NCI-H1930 (cell line): ENCODE data around the gene TTLL11.

ENCODE experiments used
- DNase-seq, 2 experiments: peaks; one replicate each; lab custom pipeline; 2025; lab: John Stamatoyannopoulos, UW

TTLL11 gene

GRCh38 chr9:121878271-121878822 lies 214.8 kb downstream of the TTLL11 start:
- DNase-seq = no peak

DNA sequence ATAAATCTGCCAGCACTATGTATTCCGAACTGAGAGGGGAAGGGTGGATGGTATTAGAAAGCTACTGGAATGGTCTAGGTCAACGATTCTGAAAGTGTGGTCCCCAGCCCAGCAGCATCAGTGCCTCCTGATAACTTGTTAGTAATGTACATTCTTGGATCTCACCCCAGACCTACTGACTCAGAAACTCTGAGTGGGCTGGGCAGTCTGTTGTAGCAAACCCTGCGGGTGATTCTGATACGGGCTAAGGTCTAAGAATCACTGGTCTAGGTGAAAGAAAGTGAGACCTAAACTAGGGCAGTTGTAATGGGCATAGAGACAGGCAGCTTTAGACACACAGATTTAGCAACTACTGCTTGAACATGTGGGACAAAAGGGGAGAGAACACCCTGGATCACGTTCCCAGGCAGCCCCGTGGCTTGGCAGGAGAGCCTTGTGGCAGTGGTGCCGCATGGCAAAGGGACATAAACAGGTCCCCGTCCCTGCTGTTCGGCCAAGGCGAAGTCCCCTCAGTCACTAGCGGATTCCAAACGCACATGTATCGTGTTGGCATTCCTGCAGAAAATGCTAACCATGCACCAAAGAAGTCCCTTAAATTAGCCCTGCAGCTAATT lies 216.3 kb downstream of the TTLL11 start:
- no peak for DNase-seq

DNA sequence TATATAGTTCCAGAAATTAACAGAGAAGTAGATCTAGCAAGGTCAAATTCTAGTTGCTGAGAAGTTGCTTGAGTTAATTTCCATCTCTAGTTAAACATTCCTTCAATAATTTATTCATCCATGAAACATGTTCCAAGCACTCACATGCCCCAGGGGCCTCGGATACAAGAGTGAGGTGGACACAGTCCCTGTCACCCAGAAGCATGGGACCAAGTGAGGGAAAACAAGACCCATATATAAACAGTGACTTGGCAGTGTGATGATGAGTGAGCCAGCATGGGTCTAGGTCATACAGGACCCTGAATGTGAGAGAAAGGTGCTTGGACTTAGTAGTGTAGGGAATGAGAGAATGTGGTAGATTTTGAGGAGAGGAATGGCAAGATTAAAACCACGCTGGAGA lies 216.9 kb downstream of the TTLL11 start:
- DNase-seq = no peak

DNA sequence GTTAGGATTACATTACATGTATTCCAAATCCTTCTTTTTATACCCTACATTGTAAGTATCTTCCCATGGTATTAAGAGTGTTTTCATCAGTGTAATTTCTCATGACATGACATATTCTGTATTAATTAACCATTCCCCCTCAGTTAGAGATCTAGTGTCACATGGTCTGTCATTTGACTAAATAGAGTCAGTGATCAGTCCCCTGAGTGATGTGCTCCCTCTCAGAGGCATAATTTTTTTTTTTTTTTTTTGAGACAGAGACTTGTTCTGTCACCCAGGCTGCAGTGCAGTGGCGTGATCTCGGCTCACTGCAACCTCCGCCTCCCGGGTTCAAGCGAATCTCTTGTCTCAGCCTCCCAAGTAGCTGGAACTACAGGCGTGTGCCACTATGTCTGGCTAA lies 218.6 kb downstream of the TTLL11 start:
- DNase-seq = no peak

- DNase-seq = no peak
These were observed 221.6 kb downstream of the TTLL11 start for GRCh38 chr9:121871431-121872025.

- no peak for DNase-seq
These were observed 222.8 kb downstream of the TTLL11 start for GRCh38 chr9:121870271-121870670.

DNA sequence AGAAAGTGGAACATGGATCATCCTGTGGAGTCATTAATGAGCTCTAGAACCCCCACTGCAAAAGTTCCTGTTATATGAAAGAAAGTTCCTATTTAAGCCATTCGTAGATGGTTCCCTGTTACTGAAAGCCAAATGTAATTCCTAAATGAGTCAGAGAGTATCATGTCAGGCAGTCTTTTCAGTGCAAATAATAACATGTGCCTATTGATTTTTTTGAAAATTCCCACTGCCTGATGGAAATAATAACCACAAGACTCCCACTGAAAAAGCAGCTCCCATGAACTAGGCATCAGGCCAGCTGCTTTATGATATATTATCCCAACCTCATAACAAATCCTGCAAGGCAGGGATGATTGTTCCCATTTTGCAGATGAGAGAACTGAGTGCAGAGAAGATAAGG lies 224.5 kb downstream of the TTLL11 start:
- no peak for DNase-seq

GRCh38 chr9:121866927-121867326 lies 226.2 kb downstream of the TTLL11 start:
- DNase-seq = no peak

GRCh38 chr9:121865884-121866283 lies 227.2 kb downstream of the TTLL11 start:
- no peak for DNase-seq

GRCh38 chr9:121865060-121865459 lies 228.0 kb downstream of the TTLL11 start:
- DNase-seq = no peak

- DNase-seq = no peak
These were observed 229.2 kb downstream of the TTLL11 start for GRCh38 chr9:121863955-121864354.

DNA sequence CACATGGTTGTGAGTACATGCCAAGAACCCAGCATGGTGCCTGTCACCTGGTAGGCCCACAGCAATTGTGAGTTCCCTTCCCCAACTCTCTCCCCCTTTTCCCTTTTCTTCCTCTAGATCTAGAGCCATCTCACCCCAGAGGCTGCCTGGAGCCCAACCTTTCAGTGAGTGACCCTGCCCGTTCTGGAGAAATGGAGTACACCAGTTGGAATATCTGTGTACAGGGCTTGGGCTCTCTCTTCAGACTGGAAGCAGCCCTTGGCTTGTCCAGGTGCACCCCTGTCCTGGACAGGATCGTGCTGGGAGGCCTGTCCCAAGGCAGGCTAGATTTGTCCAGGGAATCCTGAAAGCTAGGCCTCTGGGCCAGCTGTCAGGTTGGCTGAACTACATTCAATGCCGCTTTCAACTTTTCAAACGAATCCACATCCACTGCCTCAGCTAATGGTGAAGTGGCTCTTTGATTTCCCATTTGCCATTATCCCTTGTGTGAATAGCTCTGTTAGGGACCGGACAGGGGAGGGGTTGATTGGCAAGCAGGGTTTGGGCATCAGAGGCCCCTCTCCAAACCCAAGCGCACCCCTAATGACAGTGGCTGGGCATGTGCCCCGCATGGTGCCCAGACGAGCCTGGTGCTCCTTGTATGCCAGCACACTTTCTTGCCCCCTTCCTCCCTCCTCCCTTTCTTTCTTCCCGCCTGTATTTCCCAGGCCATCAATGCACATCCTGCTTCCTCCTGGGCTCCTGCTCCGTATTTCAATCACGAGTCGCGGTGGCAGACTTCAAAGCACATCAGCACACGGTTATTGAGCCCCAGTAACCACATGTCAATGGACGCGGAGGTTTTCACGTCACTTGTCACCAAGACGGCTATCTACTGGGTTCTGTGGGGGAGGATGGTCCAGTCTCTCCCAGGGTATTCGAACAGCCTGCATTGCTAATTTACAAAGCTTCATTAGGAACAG lies 230.5 kb downstream of the TTLL11 start:
- DNase-seq = no peak

- no peak for DNase-seq
These were observed 231.5 kb downstream of the TTLL11 start for GRCh38 chr9:121861501-121862180.

DNA sequence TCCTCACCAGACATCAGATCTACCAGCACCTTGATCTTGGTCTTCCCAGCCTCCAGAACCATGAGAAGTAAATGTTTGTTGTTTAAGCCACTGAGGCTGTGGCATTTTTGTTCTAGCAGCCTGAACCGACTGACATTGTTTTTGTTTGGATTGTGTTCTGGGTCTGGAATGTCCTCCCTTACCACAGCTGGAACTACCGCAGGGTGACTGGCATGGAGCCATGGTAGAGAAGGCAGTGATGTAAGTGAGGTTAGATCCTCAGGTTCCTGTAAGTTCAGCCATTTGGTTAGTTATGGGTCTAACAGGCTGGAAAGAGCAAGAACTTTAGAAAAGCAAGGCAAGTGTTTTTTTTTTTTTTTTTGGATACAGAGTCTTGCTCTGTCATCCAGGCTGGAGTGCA lies 232.4 kb downstream of the TTLL11 start:
- DNase-seq = no peak

DNA sequence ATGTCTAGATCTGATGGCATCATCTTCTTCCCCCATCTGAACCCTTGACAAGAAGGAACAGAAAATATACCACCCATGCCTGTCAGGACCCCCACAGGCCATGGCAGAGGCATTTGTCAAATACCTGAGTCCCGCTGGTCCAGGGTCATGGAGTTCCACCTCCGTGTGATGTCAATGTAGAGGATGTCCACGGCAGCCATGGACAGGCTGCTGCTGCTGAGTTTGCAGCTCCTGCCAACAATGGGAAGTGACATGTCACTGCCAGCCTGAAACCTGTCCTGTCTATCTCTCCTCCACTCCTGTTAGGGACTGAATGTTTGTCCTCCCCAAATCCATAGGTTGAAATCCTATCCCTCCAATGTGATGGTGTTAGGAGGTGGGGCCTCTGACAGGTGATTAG lies 232.9 kb downstream of the TTLL11 start:
- no peak for DNase-seq

DNA sequence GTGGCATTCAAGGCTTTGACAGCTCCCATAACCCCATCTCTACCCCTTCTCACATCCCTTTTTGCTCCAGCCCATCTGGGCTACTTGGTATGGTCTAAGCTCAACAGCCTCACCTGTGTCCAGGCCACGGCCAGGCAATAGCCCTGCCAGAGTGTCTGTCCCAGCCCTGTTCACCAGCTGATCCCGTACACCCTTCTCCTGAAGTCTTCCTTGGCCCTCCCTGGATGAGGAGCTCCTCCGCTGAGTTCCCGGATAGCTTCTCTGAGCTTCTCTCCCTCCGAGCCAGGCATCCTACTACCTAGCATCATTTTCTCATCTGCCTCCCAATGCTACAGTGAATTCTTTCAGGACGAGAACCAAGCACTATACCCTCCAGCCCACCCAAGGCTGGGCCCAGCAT lies 233.5 kb downstream of the TTLL11 start:
- no peak for DNase-seq

DNA sequence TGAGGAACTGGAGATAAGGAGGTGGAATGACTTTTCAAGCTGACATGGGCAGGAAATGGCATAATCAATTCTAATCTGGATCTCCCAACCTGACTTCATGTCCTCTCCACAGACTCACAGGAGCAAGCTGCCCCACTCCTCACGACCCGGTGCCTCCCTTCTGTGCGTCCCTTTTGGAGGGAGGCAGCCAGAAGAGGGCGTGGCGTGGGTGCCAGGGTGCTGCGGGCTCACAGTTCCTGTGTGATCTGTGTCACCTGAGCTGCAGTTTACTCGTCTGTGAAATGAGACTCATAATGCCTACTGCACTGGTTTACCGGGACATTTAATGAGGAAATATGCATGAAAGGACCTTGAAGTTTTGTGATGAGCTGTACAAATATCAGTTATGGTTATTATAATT lies 234.3 kb downstream of the TTLL11 start:
- DNase-seq = no peak

DNA sequence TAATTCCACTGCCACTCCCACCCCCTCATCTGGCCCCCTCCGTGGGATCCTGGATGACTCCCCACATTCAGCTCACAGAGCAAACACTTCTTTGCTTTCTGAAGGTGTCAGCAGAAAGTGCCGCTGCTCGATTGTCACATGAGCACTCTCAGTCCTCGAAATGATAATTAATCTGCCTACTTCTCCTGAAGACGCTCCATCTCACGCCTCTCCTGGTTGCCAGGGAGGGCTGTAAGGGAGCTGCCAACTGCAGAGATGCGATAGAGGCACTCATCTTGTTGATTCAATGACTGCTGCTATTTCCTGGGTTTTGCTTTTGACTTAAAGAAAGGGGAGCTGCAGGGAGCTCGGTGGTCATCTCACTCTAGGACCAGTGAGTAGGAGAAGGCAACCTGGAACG lies 235.2 kb downstream of the TTLL11 start:
- DNase-seq = no peak

GRCh38 chr9:121855476-121855875 lies 237.6 kb downstream of the TTLL11 start:
- no peak for DNase-seq

DNA sequence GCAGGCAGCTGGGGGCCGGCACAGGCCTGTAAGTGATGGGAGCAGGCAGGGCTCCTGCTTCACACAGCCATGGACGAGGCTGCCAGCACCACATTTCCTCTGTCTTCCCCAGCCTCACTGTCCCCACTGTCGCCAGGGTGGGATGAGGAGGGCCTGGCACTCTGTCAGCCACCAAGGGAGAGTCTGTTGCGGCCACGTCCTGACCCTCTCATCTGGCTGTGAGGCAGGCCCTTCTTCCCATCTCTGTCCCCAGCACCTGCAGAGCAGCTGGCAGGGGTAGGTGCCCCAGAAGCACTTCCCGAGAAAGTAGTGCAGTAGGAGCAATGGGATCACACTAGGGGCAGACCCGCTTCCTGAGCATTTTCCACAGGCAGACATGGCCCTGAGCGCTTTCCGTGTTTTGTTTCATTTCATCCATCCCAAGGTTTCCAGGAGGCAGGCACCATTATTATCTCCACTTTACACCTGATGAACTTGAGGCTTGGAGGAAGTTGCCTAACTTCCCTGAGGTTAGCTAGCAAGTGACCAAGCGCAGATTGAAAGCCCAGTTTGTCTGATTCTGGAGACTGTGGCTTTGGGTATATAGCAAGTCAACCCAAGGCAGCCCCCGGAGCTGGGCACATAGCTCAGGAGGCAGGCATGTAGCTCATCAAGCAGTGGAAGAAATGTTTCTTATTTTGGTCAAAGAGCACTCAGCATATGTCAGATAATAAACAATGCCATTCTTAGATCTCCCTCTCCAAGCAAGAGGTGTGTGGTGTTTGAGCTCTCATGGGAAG lies 239.3 kb downstream of the TTLL11 start:
- no peak for DNase-seq
